Stimulated activated effector memory CD8-positive, alpha-beta T cell treated with anti-CD3 and anti-CD28 coated beads, Interleukin-12 subunit alpha, Interleukin-12 subunit beta, amount 100 ng/mL, for 72 hours (primary cell): ENCODE results near the gene RPRM.
"Not testable (repeated sequence)": the region's sequence is repeated elsewhere in the genome, so short reads cannot be mapped to it uniquely, and the experiment has no call there.

Source experiments
- ATAC-seq: fragments of 150-1000 bp; cut with Tn5 transposase; 2 replicates; pipeline ENCODE4 v1.10.0; 2021
- DNase-seq, 2 donors: peaks; one replicate each; pipeline ENCODE4 v3.0.0; 2021 to 2022; ENCODE audit warnings: low spot score in 2 of 2
- H3K27ac Mint-ChIP-seq: one replicate; pipeline ENCODE4 v1.8.0; 2022; ENCODE audit warnings: mild to moderate bottlenecking, mixed read lengths
- H3K36me3 Mint-ChIP-seq: one replicate; pipeline ENCODE4 v1.8.0; 2022; ENCODE audit warnings: mild to moderate bottlenecking, mixed read lengths
- H3K4me1 Mint-ChIP-seq: one replicate; pipeline ENCODE4 v1.8.0; 2022; ENCODE audit warnings: mixed read lengths
- H3K4me3 Mint-ChIP-seq: one replicate; pipeline ENCODE4 v1.8.0; 2022; ENCODE audit warnings: mild to moderate bottlenecking, mixed read lengths
- H3K9me3 Mint-ChIP-seq: one replicate; pipeline ENCODE4 v1.8.0; 2022; ENCODE audit warnings: mixed read lengths

The RPRM gene

GRCh38 chr2:153478289-153479261, at the start of gene RPRM:
TSS of gene RPRM (minus strand) at chr2:153478762. CDS start at chr2:153478565, 197 bp downstream.
- DNase-seq (peak; percentile 48 to 76), ATAC-seq (peak; percentile 87)
- H3K27ac Mint-ChIP-seq: no peak within 1 kb of the TSS
- H3K4me1 Mint-ChIP-seq: peaks cover 13% of the 10 kb centered on the region
- no peaks in the 10 kb centered on the region for H3K9me3 Mint-ChIP-seq
- no peaks in the 10 kb centered on the region for H3K36me3 Mint-ChIP-seq
- peak within 1 kb of the TSS; percentile 30 for H3K4me3 Mint-ChIP-seq

GRCh38 chr2:153519257-153519875, 40.8 kb upstream of the RPRM start:
- H3K9me3 Mint-ChIP-seq: no peaks in the 10 kb centered on the region
- peak; percentile 24 to 56 for DNase-seq
- no peak for ATAC-seq

GRCh38 chr2:153512331-153512730, 33.8 kb upstream of the RPRM start:
- no peak overlapping the region for H3K4me3 Mint-ChIP-seq
- no peak for ATAC-seq
- H3K36me3 Mint-ChIP-seq: no peaks in the 10 kb centered on the region
- H3K27ac Mint-ChIP-seq: no peak overlapping the region
- H3K9me3 Mint-ChIP-seq: peaks cover 2% of the 10 kb centered on the region
- H3K4me1 Mint-ChIP-seq: no peaks in the 10 kb centered on the region
- no peak for DNase-seq

More at GRCh38 chr2:153519257-153519875, 40.8 kb upstream of the RPRM start:
- Mint-ChIP-seq H3K4me1 (no peaks in the 10 kb centered on the region), H3K27ac (no peak overlapping the region), H3K36me3 (no peaks in the 10 kb centered on the region), H3K4me3 (no peak overlapping the region)

- peaks cover 2% of the 10 kb centered on the region for H3K9me3 Mint-ChIP-seq
- DNase-seq (no peak), ATAC-seq (no peak)
- H3K4me3 Mint-ChIP-seq: no peak overlapping the region
- no peaks in the 10 kb centered on the region for H3K36me3 Mint-ChIP-seq
- no peaks in the 10 kb centered on the region for H3K4me1 Mint-ChIP-seq
- no peak overlapping the region for H3K27ac Mint-ChIP-seq
Measured at GRCh38 chr2:153510996-153511395, 32.4 kb upstream of the RPRM start.

GRCh38 chr2:153509133-153509532, 30.6 kb upstream of the RPRM start:
- Mint-ChIP-seq H3K9me3 (peaks cover 6% of the 10 kb centered on the region), H3K36me3 (no peaks in the 10 kb centered on the region), H3K27ac (no peak overlapping the region), H3K4me3 (no peak overlapping the region), H3K4me1 (no peaks in the 10 kb centered on the region)
- DNase-seq (no peak), ATAC-seq (no peak)

- not testable (repeated sequence) for DNase-seq, H3K36me3 Mint-ChIP-seq, H3K27ac Mint-ChIP-seq, ATAC-seq, H3K9me3 Mint-ChIP-seq, H3K4me3 Mint-ChIP-seq, H3K4me1 Mint-ChIP-seq
Measured at GRCh38 chr2:153506499-153506898, 27.9 kb upstream of the RPRM start.

GRCh38 chr2:153499439-153499838, 20.9 kb upstream of the RPRM start:
- no peak overlapping the region for H3K4me3 Mint-ChIP-seq

GRCh38 chr2:153497938-153498629, 19.5 kb upstream of the RPRM start:
- Mint-ChIP-seq H3K36me3 (no peaks in the 10 kb centered on the region), H3K4me3 (no peak overlapping the region), H3K27ac (no peak overlapping the region), H3K4me1 (no peaks in the 10 kb centered on the region), H3K9me3 (peaks cover under 1% of the 10 kb centered on the region)
- DNase-seq (no peak), ATAC-seq (peak; percentile 31)

More at GRCh38 chr2:153499439-153499838, 20.9 kb upstream of the RPRM start:
- ATAC-seq: no peak
- H3K4me1 Mint-ChIP-seq: no peaks in the 10 kb centered on the region
- no peak overlapping the region for H3K27ac Mint-ChIP-seq
- no peak for DNase-seq
- no peaks in the 10 kb centered on the region for H3K36me3 Mint-ChIP-seq
- H3K9me3 Mint-ChIP-seq: no peaks in the 10 kb centered on the region

GRCh38 chr2:153495725-153496124, 17.2 kb upstream of the RPRM start:
- Mint-ChIP-seq H3K36me3 (no peaks in the 10 kb centered on the region), H3K4me3 (no peak overlapping the region), H3K27ac (no peak overlapping the region), H3K4me1 (no peaks in the 10 kb centered on the region), H3K9me3 (peaks cover 3% of the 10 kb centered on the region)
- DNase-seq: no peak
- no peak for ATAC-seq

- no peaks in the 10 kb centered on the region for H3K4me1 Mint-ChIP-seq
- no peak overlapping the region for H3K27ac Mint-ChIP-seq
- peaks cover 3% of the 10 kb centered on the region for H3K9me3 Mint-ChIP-seq
- no peaks in the 10 kb centered on the region for H3K36me3 Mint-ChIP-seq
- ATAC-seq: no peak
- DNase-seq: no peak
- no peak overlapping the region for H3K4me3 Mint-ChIP-seq
Measured at GRCh38 chr2:153488072-153488471, 9.5 kb upstream of the RPRM start.

GRCh38 chr2:153487448-153487847, 8.9 kb upstream of the RPRM start:
- Mint-ChIP-seq H3K9me3 (no peaks in the 10 kb centered on the region), H3K27ac (no peak overlapping the region), H3K4me3 (no peak overlapping the region), H3K36me3 (no peaks in the 10 kb centered on the region), H3K4me1 (no peaks in the 10 kb centered on the region)
- ATAC-seq (no peak), DNase-seq (no peak)

- Mint-ChIP-seq H3K27ac (no peak overlapping the region), H3K36me3 (no peaks in the 10 kb centered on the region), H3K4me1 (peaks cover 13% of the 10 kb centered on the region), H3K9me3 (no peaks in the 10 kb centered on the region), H3K4me3 (peak overlapping the region; percentile 30)
- DNase-seq: no peak
- ATAC-seq: no peak
Measured at GRCh38 chr2:153479573-153479972, 1.0 kb upstream of the RPRM start.

- no peak overlapping the region for H3K27ac Mint-ChIP-seq
- DNase-seq (no peak), ATAC-seq (no peak)
- H3K4me1 Mint-ChIP-seq: peaks cover 13% of the 10 kb centered on the region
- H3K9me3 Mint-ChIP-seq: no peaks in the 10 kb centered on the region
- peak overlapping the region; percentile 30 for H3K4me3 Mint-ChIP-seq
- no peaks in the 10 kb centered on the region for H3K36me3 Mint-ChIP-seq
Measured at GRCh38 chr2:153477636-153478288, 800 bp downstream of the RPRM start.

- Mint-ChIP-seq H3K36me3 (no peaks in the 10 kb centered on the region), H3K27ac (no peak overlapping the region), H3K4me1 (peaks cover 13% of the 10 kb centered on the region), H3K9me3 (no peaks in the 10 kb centered on the region), H3K4me3 (peak overlapping the region; percentile 30)
- DNase-seq (no peak), ATAC-seq (no peak)
Measured at GRCh38 chr2:153476816-153477635, 1.5 kb downstream of the RPRM start.
